A673 (cell line): ENCODE data around the gene SNTG2.

Source experiments
- CTCF ChIP-seq: fragments of 300-800, 200-600 bp; sonication (generic); conservative IDR thresholded peaks from 2 replicates; pipeline ENCODE4 v1.5.1; 2017; ENCODE audit warnings: low read depth, mild to moderate bottlenecking, antibody characterized with exemption, low read length, moderate library complexity, mixed read lengths
- EZH2 ChIP-seq: fragments of 200-600 bp; sonication (generic); IDR thresholded peaks from 2 replicates; pipeline ENCODE4 v1.6.1; 2017; ENCODE audit warnings: borderline replicate concordance, low read depth, mild to moderate bottlenecking, mixed read lengths, antibody characterized with exemption, low read length; ENCODE audit not compliant: poor library complexity, severe bottlenecking

- TF ChIP-seq EZH2 (no peak), CTCF (no peak)
Observed at GRCh38 chr2:1253629-1254028, 303.0 kb downstream of the SNTG2 start.
